Natural killer cell (primary cell): ENCODE results near the gene MRPL19. TPM values are rescaled to one million over a fixed set of nuclear protein-coding genes. Genes with fewer than 3 reads are reported as not detected.

Experiments used
- ATAC-seq, 3 donors: fragments of 150-1000 bp in 2 of 3; fragments of 200-7000 bp in 1 of 3; cut with Tn5 transposase; 1 replicate in 1 of 3; 2 replicates in 2 of 3; pipeline ENCODE4 v1.10.0; 2021; ENCODE audit warnings: mild to moderate bottlenecking in 2 of 3, moderate library complexity in 2 of 3
- DNase-seq, 2 donors: peaks; one replicate each; pipeline versions ENCODE4 v3.0.0 to v3.0.0-alpha.2; 2013 to 2021; ENCODE audit warnings: mixed read lengths in 1 of 2
- H3K27ac ChIP-seq: one replicate; pipeline ENCODE4 v1.5.1; 2013; ENCODE audit warnings: mild to moderate bottlenecking, low read length
- H3K27me3 ChIP-seq: one replicate; pipeline ENCODE4 v1.6.1; 2013; ENCODE audit warnings: low read length; ENCODE audit not compliant: control insufficient read depth, insufficient read depth
- H3K36me3 ChIP-seq: one replicate; pipeline ENCODE4 v1.6.1; 2013; ENCODE audit warnings: low read length; ENCODE audit not compliant: control insufficient read depth, insufficient read depth
- H3K4me1 ChIP-seq: one replicate; pipeline ENCODE4 v1.6.1; 2013; ENCODE audit warnings: low read length; ENCODE audit not compliant: control insufficient read depth, insufficient read depth
- H3K4me3 ChIP-seq: one replicate; pipeline ENCODE4 v1.5.1; 2013; ENCODE audit warnings: low read length
- H3K9me3 ChIP-seq: one replicate; pipeline ENCODE4 v1.6.1; 2013; ENCODE audit warnings: low read length; ENCODE audit not compliant: control insufficient read depth, insufficient read depth
- H3K27ac Mint-ChIP-seq, 2 donors: one replicate each; pipeline ENCODE4 v1.8.0; 2022; ENCODE audit warnings: mild to moderate bottlenecking in 2 of 2, mixed read lengths in 2 of 2, moderate library complexity in 1 of 2
- H3K27me3 Mint-ChIP-seq, 2 donors: one replicate each; pipeline ENCODE4 v1.8.0; 2022; ENCODE audit warnings: low read depth in 2 of 2, mixed read lengths in 2 of 2
- H3K36me3 Mint-ChIP-seq: one replicate; pipeline ENCODE4 v1.8.0; 2022; ENCODE audit warnings: mixed read lengths
- H3K4me1 Mint-ChIP-seq, 2 donors: one replicate each; pipeline ENCODE4 v1.8.0; 2022; ENCODE audit warnings: mixed read lengths in 2 of 2
- H3K4me3 Mint-ChIP-seq: one replicate; pipeline ENCODE4 v1.8.0; 2022; ENCODE audit warnings: mild to moderate bottlenecking, moderate library complexity, mixed read lengths
- H3K9me3 Mint-ChIP-seq, 2 donors: one replicate each; pipeline ENCODE4 v1.8.0; 2022; ENCODE audit warnings: mixed read lengths in 2 of 2
- whole genome bisulfite sequencing: methylation state at CpG from one replicate; pipeline ENCODE4 v1.1.7; 2013; ENCODE audit warnings: missing lambda C conversion rate; ENCODE audit not compliant: insufficient coverage; 5-methylcytosine and 5-hydroxymethylcytosine counted together
- intact Hi-C: fragments of 100-400 bp; cut with micrococcal nuclease; formaldehyde crosslinking; loops from one replicate; pipeline ENCODE4 v1.14.2; 2022
- total RNA-seq, 4 donors: library from RNA; stranded (reverse); fragments of 120-200 nt in 1 of 4; gene quantifications; one replicate each; pipeline versions ENCODE4 v1.2.3 to v1.2.4, GENCODE V29; 2013 to 2022
- TF ChIP-seq, protein P1 (sequence below): fragments of 200-600 bp; IDR thresholded peaks from one replicate; pipeline ENCODE4 v1.8.0; 2022; ENCODE audit warnings: antibody characterized with exemption

MRPL19 gene
- total RNA-seq, 3 donors from 2014 or later (not counting 1 experiment from before 2014, with no cell fraction given) = 11.9 to 22.9 (median 17.8) TPM

DNA sequence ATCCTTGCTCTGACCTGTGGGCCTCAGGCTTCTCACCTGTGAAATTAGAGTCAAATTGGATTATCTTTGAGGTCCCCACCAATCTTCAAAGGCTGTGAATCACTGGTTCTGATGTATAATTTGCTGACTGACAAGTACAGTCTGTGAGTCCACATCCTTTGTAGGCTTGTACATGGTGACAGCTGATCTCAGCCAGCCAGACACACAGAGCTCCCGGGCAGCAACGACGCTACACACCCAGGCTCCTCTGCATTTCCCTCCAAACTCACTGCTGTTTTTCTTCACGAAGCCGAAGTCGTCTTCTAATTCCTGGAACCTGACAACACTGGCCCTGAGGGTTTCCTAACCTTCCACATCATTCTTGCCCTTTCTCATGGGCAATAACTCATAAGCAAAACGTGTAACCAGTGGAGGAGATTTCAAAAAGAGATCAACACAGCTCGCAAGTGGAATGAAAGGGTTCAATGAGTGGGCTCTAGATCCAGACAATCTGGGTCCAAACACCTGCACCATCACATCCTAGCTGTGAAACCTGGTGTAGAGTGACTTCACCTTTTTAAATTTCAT lies 47.9 kb upstream of the MRPL19 start:
- 90% methylated on average over 8 of the region's 8 CpGs for WGBS
- no peak overlapping the region for H3K4me3 ChIP-seq
- H3K4me3 Mint-ChIP-seq = no peak overlapping the region
- TF ChIP-seq, protein P1, sequence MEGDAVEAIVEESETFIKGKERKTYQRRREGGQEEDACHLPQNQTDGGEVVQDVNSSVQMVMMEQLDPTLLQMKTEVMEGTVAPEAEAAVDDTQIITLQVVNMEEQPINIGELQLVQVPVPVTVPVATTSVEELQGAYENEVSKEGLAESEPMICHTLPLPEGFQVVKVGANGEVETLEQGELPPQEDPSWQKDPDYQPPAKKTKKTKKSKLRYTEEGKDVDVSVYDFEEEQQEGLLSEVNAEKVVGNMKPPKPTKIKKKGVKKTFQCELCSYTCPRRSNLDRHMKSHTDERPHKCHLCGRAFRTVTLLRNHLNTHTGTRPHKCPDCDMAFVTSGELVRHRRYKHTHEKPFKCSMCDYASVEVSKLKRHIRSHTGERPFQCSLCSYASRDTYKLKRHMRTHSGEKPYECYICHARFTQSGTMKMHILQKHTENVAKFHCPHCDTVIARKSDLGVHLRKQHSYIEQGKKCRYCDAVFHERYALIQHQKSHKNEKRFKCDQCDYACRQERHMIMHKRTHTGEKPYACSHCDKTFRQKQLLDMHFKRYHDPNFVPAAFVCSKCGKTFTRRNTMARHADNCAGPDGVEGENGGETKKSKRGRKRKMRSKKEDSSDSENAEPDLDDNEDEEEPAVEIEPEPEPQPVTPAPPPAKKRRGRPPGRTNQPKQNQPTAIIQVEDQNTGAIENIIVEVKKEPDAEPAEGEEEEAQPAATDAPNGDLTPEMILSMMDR = no peak
- H3K4me1 ChIP-seq = no peaks in the 10 kb centered on the region
- no peak overlapping the region for H3K27ac ChIP-seq
- intact Hi-C loops = no loop called here
- no peaks in the 10 kb centered on the region for H3K27me3 ChIP-seq
- H3K27ac Mint-ChIP-seq = no peak overlapping the region
- H3K27me3 Mint-ChIP-seq = peaks cover 0 to 18% of the 10 kb centered on the region in 2 donors
- no peak for ATAC-seq
- H3K36me3 Mint-ChIP-seq = no peaks in the 10 kb centered on the region
- H3K36me3 ChIP-seq = no peaks in the 10 kb centered on the region
- H3K4me1 Mint-ChIP-seq = no peaks in the 10 kb centered on the region
- no peak for DNase-seq
- H3K9me3 Mint-ChIP-seq = no peaks in the 10 kb centered on the region
- H3K9me3 ChIP-seq = no peaks in the 10 kb centered on the region

DNA sequence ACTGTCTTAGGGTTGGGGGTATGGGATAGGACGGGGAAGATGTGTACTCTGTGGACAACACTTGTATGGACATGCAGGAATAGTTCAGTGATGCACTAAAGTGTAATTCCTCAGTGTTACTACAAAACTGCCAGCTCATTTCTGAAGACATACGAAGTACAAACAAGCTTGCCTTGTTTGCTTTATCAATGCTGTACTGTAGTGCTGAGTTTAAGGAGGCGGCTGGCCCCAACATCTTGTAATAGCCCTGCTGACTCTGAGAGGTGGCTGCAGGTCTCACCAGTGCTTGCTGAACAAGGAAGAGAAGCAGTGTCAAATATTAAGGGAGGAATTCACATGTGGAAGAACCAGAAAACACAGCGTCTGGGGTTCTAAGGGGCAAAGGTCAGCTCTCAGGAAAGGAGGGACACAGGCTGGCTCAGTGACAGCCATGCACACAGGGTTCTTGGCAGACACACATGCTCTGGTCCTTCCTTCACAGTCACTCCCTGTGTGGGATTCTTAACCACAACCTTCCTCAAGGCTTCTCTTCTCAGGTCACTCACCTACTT lies 46.0 kb upstream of the MRPL19 start:
- ATAC-seq (no peak), DNase-seq (no peak)
- no peaks in the 10 kb centered on the region for H3K4me1 Mint-ChIP-seq
- TF ChIP-seq, protein P1 = no peak
- no peak overlapping the region for H3K27ac Mint-ChIP-seq
- no peaks in the 10 kb centered on the region for H3K36me3 Mint-ChIP-seq
- H3K4me1 ChIP-seq = no peaks in the 10 kb centered on the region
- no peak overlapping the region for H3K27ac ChIP-seq
- H3K4me3 ChIP-seq = no peak overlapping the region
- no peaks in the 10 kb centered on the region for H3K9me3 Mint-ChIP-seq
- no peaks in the 10 kb centered on the region for H3K36me3 ChIP-seq
- H3K4me3 Mint-ChIP-seq = no peak overlapping the region
- WGBS = 77% methylated on average over 4 of the region's 4 CpGs
- intact Hi-C loops = no loop called here
- no peaks in the 10 kb centered on the region for H3K27me3 ChIP-seq
- no peaks in the 10 kb centered on the region for H3K9me3 ChIP-seq
- peaks cover 8 to 30% of the 10 kb centered on the region in 2 donors for H3K27me3 Mint-ChIP-seq

DNA sequence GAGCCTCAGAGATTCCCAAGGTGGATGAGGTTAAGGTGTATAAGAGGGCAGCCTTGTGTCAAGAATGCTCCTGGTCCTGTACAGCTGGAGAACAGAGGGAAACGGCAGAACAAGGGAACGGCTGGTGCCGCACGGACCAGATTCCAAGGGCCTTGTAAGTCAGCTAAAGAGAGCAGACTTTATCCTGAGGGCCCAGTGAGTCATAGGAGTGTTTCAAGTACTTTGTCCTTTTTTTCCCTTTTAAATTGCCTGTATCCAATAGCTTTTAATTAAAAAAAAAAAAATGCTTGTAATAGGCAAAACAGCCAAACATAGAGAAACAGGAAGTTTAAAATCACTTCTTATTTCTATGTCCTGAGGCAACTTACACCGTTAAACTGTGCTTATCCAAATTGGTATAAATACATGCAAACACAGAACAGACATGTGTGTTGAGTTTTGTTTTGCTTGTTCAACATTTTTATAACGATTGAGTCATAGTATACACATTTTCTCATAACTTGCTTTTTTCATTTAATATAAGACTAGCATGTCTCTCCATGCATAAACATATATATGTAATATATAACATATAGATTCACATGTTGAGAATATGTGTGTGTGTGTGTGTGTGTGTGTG lies 43.8 kb upstream of the MRPL19 start:
- no peak overlapping the region for H3K4me3 Mint-ChIP-seq
- H3K27me3 ChIP-seq = peaks cover 2% of the 10 kb centered on the region
- WGBS = 96% methylated on average over 4 of the region's 6 CpGs
- intact Hi-C loops = no loop called here
- no peak overlapping the region for H3K4me3 ChIP-seq
- H3K27me3 Mint-ChIP-seq = peaks cover 20 to 50% of the 10 kb centered on the region in 2 donors
- H3K27ac ChIP-seq = no peak overlapping the region
- no peaks in the 10 kb centered on the region for H3K9me3 Mint-ChIP-seq
- no peaks in the 10 kb centered on the region for H3K36me3 Mint-ChIP-seq
- no peaks in the 10 kb centered on the region for H3K4me1 ChIP-seq
- no peak overlapping the region for H3K27ac Mint-ChIP-seq
- DNase-seq (no peak), ATAC-seq (no peak)
- H3K9me3 ChIP-seq = no peaks in the 10 kb centered on the region
- H3K36me3 ChIP-seq = no peaks in the 10 kb centered on the region
- TF ChIP-seq, protein P1 = no peak
- H3K4me1 Mint-ChIP-seq = no peaks in the 10 kb centered on the region
